Keratinocyte (primary cell): ENCODE data around the gene KBTBD6. TPM values are rescaled to one million over a fixed set of nuclear protein-coding genes. Genes with fewer than 3 reads are reported as not detected.

Experiments
- DNase-seq: peaks from one replicate; pipeline ENCODE4 v3.0.0-alpha.2; 2011; ENCODE audit warnings: low read depth, missing footprints, low spot score
- FAIRE-seq: peaks from 2 replicates; lab custom pipeline; 2011; peaks lifted over from hg19 to GRCh38; lab: Jason Lieb, UNC
- H2AFZ ChIP-seq: 2 replicates; pipeline ENCODE4 v1.6.0; 2012; ENCODE audit warnings: low read length, control low read depth, inconsistent platforms; ENCODE audit not compliant: control insufficient read depth
- H3K27ac ChIP-seq: 2 replicates; pipeline ENCODE4 v1.5.1; 2011; ENCODE audit warnings: low read length; ENCODE audit not compliant: control insufficient read depth, insufficient read depth
- H3K27me3 ChIP-seq: 3 replicates; pipeline ENCODE4 v1.6.0; 2011; ENCODE audit warnings: low read length; ENCODE audit not compliant: control insufficient read depth, insufficient read depth; ENCODE audit errors: extremely low read depth
- H3K36me3 ChIP-seq, 2 experiments: 2 replicates in 1 of 2; 3 replicates in 1 of 2; pipeline ENCODE4 v1.5.1; 2011; ENCODE audit warnings: low read length in 2 of 2, mild to moderate bottlenecking in 1 of 2; ENCODE audit not compliant: control insufficient read depth in 2 of 2, insufficient read depth in 2 of 2; ENCODE audit errors: extremely low read depth in 1 of 2
- H3K4me1 ChIP-seq: 3 replicates; pipeline ENCODE4 v1.5.1; 2011; ENCODE audit warnings: low read length; ENCODE audit not compliant: control insufficient read depth, insufficient read depth; ENCODE audit errors: extremely low read depth
- H3K4me2 ChIP-seq: 3 replicates; pipeline ENCODE4 v1.6.0; 2011; ENCODE audit warnings: low read depth, low read length; ENCODE audit not compliant: control insufficient read depth, insufficient read depth; ENCODE audit errors: extremely low read depth
- H3K4me3 ChIP-seq, 3 experiments: fragments of 200-600 bp in 1 of 3; sonication (generic) in 1 of 3; 2 replicates in 2 of 3; 3 replicates in 1 of 3; pipeline ENCODE4 v1.5.1; 2011 to 2016; ENCODE audit warnings: low read length in 3 of 3, mild to moderate bottlenecking in 3 of 3, control low read depth in 2 of 3, inconsistent platforms in 1 of 3, low read depth in 1 of 3, mixed read lengths in 1 of 3, mixed run types in 1 of 3, moderate library complexity in 1 of 3; ENCODE audit not compliant: control insufficient read depth in 2 of 3, insufficient read depth in 2 of 3; ENCODE audit errors: extremely low read depth in 1 of 3
- H3K79me2 ChIP-seq: 2 replicates; pipeline ENCODE4 v1.6.0; 2012; ENCODE audit warnings: low read length; ENCODE audit not compliant: control insufficient read depth, insufficient read depth
- H3K9ac ChIP-seq: 3 replicates; pipeline ENCODE4 v1.6.0; 2011; ENCODE audit warnings: low read length; ENCODE audit not compliant: control insufficient read depth, insufficient read depth; ENCODE audit errors: extremely low read depth
- H3K9me1 ChIP-seq: 3 replicates; pipeline ENCODE4 v1.6.0; 2011; ENCODE audit warnings: low read length; ENCODE audit not compliant: control insufficient read depth, insufficient read depth; ENCODE audit errors: extremely low read depth
- H3K9me3 ChIP-seq: 2 replicates; pipeline ENCODE4 v1.5.1; 2012; ENCODE audit warnings: low read depth, low read length; ENCODE audit not compliant: control insufficient read depth
- H4K20me1 ChIP-seq: 3 replicates; pipeline ENCODE4 v1.6.0; 2011; ENCODE audit warnings: low read length; ENCODE audit not compliant: control insufficient read depth, insufficient read depth; ENCODE audit errors: extremely low read depth
- CTCF ChIP-seq, 3 experiments: IDR thresholded peaks in 1 of 3; conservative IDR thresholded peaks in 1 of 3; optimal IDR thresholded peaks in 1 of 3; 2 replicates in 2 of 3; 3 replicates in 1 of 3; pipeline versions ENCODE3 to v1.5.1; 2011; ENCODE audit warnings: low read length in 3 of 3, mild to moderate bottlenecking in 3 of 3, moderate library complexity in 2 of 3, control low read depth in 1 of 3, inconsistent platforms in 1 of 3; ENCODE audit not compliant: insufficient read depth in 2 of 3; ENCODE audit errors: extremely low read depth in 1 of 3
- EZH2 ChIP-seq: IDR thresholded peaks from one replicate; pipeline ENCODE4 v1.6.1; 2012; ENCODE audit warnings: inconsistent platforms, mild to moderate bottlenecking, low read length, moderate library complexity
- dilution Hi-C: fragments of 300-500 bp; cut with MboI; formaldehyde crosslinking; loops from one replicate; pipeline ENCODE4 v1.7.0; 2020; ENCODE audit warnings: low sequenced_read_pairs; ENCODE audit not compliant: extremely low pct_ligation_motif_present
- polyA plus RNA-seq, 5 experiments: library from polyadenylated mRNA; depleted of rRNA in 3 of 5; stranded (reverse) in 3 of 5; stranded (forward) in 1 of 5; unstranded in 1 of 5; fragments of >200 nt; gene quantifications; 1 replicate in 1 of 5; 2 replicates in 3 of 5; 3 replicates in 1 of 5; pipeline versions ENCODE4 v1.2.1 to v1.2.3, GENCODE V29; 2011 to 2012; ENCODE audit warnings: missing spikeins in 2 of 5, low read depth in 1 of 5, low replicate concordance in 1 of 5

The KBTBD6 gene
- polyA plus RNA-seq, 1 donor (not counting 4 experiments of a cell fraction or from before 2014, with no cell fraction given), result 4.9 TPM

- Histone ChIP-seq H3K4me1 (peaks cover 38% of the 10 kb centered on the region), H3K9me3 (no peaks in the 10 kb centered on the region), H3K79me2 (peaks cover under 1% of the 10 kb centered on the region), H2AFZ (no peak overlapping the region), H3K27ac (peak overlapping the region; percentile 91), H3K9ac (peak overlapping the region; percentile 68), H4K20me1 (no peaks in the 10 kb centered on the region), H3K4me3 (no peak overlapping the region), H3K4me2 (peak overlapping the region; percentile 64), H3K27me3 (no peaks in the 10 kb centered on the region), H3K9me1 (no peaks in the 10 kb centered on the region), H3K36me3 (no peaks in the 10 kb centered on the region)
- DNase-seq (peak; percentile 99), FAIRE-seq (no peak)
- TF ChIP-seq EZH2 (no peak), CTCF (optimal IDR thresholded peaks at IDR 0.05 in 1 of 3, IDR thresholded peaks at IDR 0.05 in 1 of 3, conservative IDR thresholded peaks at IDR 0.05 in 1 of 3; ENCODE audit: extremely low read depth in 1 of 3, insufficient read depth in 2 of 3, low read length in 3 of 3) (no peak)
- dilution Hi-C loops, result no loop called here
Observed at GRCh38 chr13:41137241-41137640, 4.6 kb upstream of the KBTBD6 start.

GRCh38 chr13:41136396-41137031 lies 3.9 kb upstream of the KBTBD6 start:
- H3K9ac ChIP-seq, result peak overlapping the region; percentile 46
- no peak for FAIRE-seq

More at GRCh38 chr13:41136396-41137031, 3.9 kb upstream of the KBTBD6 start:
- H3K79me2 ChIP-seq, result peaks cover 8% of the 10 kb centered on the region
- H3K4me3 ChIP-seq, result no peak overlapping the region
- H3K27me3 ChIP-seq, result no peaks in the 10 kb centered on the region
- DNase-seq, result no peak
- no peak overlapping the region for H2AFZ ChIP-seq
- H3K9me3 ChIP-seq, result no peaks in the 10 kb centered on the region
- no peaks in the 10 kb centered on the region for H3K9me1 ChIP-seq
- H4K20me1 ChIP-seq, result no peaks in the 10 kb centered on the region
- dilution Hi-C loops, result no loop called here
- H3K36me3 ChIP-seq, result peaks cover 0 to 1% of the 10 kb centered on the region in 2 experiments
- H3K27ac ChIP-seq, result peak overlapping the region; percentile 91
- H3K4me2 ChIP-seq, result peak overlapping the region; percentile 46
- peaks cover 38% of the 10 kb centered on the region for H3K4me1 ChIP-seq
- TF ChIP-seq CTCF (optimal IDR thresholded peaks at IDR 0.05 in 1 of 3, IDR thresholded peaks at IDR 0.05 in 1 of 3, conservative IDR thresholded peaks at IDR 0.05 in 1 of 3; ENCODE audit: extremely low read depth in 1 of 3, insufficient read depth in 2 of 3, low read length in 3 of 3) (no peak), EZH2 (no peak)
